ENCODE measurements around the gene TRABD2B. TPM values are rescaled to one million over a fixed set of nuclear protein-coding genes. Genes with fewer than 3 reads are reported as not detected.

The TRABD2B gene
- total and polyA plus RNA-seq, 2 donors (not counting 3 experiments of a cell fraction or from before 2014, with no cell fraction given): not detected

DNA sequence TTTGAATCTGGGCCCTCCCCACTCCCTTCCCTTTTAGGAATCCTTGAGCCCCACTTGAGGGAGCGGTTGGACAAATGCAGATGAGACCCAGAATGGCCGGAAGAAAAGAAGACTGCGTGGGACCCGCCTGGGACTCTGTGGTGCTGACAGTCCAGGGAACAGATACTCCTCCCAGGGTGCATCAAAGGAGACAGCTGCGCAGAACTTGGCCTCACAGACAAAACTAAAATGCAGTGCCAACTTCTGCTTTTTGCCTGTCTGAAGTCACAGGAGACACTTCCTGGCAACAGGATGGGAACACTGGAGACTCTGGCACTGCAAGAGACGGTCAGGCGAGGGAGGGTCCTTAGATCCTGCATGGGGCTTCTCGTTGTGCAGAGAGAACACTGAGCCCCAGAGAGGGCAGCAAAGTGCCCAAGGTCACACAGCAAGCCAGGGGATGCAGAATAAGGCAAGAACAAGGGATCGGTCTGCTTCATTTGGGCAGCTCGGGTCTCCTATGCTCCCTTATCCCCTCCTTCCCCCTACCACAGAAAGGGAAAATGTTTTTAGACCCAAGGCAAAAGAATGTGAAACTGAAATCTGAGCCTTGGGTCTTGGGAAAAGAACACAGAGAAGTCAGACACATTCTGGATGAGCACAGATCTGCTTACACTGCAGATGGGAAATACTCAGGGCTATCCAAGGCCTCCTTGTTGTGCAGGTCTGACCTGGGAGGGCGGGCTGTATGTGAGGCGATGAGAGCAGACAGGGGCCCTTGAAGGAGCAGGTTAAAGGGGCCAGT lies 182.4 kb downstream of the TRABD2B start:
- intact Hi-C loops (cut with micrococcal nuclease): no loop called here
- Histone ChIP-seq H3K79me2 (ENCODE audit: control insufficient read depth, insufficient read depth, low read length) (no peaks in the 10 kb centered on the region), H3K9me3 (replicated peaks; ENCODE audit: control insufficient read depth, insufficient read depth, low read length) (no peaks in the 10 kb centered on the region), H3K27me3 (ENCODE audit: control insufficient read depth in 2 of 2, insufficient read depth in 2 of 2, low read length in 2 of 2) (no peaks in the 10 kb centered on the region), H3K4me2 (ENCODE audit: insufficient read depth, low read length) (no peak overlapping the region), H3K4me1 (ENCODE audit: control insufficient read depth, extremely low read depth, insufficient read depth, low read length) (no peaks in the 10 kb centered on the region), H2AFZ (ENCODE audit: low read depth, low read length) (no peak overlapping the region), H3K27ac (ENCODE audit: insufficient read depth, low read depth, low read length) (no peak overlapping the region), H4K20me1 (replicated peaks; ENCODE audit: control insufficient read depth, extremely low read depth, insufficient read depth, low read length) (no peaks in the 10 kb centered on the region), H3K9me1 (replicated peaks; ENCODE audit: control insufficient read depth, extremely low read depth, insufficient read depth, low read length) (no peaks in the 10 kb centered on the region), H3K9ac (replicated peaks; ENCODE audit: extremely low read depth, insufficient read depth, low read length) (no peak overlapping the region), H3K4me3 (replicated peaks in 1 of 3; ENCODE audit: insufficient read depth in 1 of 3, low read depth in 1 of 3, low read length in 3 of 3) (no peak overlapping the region), H3K36me3 (ENCODE audit: control insufficient read depth in 2 of 2, extremely low read depth in 1 of 2, insufficient read depth in 2 of 2, low read length in 2 of 2) (no peaks in the 10 kb centered on the region)
- ChIA-PET POLR2A (no interaction called here), CTCF (no interaction called here)
- FAIRE-seq: no peak
- dilution Hi-C loops (cut with MboI; ENCODE audit: extremely low pct_ligation_motif_present, low sequenced_read_pairs): no loop called here
- no TSS peak for BruUV-seq (replicated peaks)
- DNase-seq (ENCODE audit: low read depth, low spot score): no peak
- TF ChIP-seq, protein P1, sequence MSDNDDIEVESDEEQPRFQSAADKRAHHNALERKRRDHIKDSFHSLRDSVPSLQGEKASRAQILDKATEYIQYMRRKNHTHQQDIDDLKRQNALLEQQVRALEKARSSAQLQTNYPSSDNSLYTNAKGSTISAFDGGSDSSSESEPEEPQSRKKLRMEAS (IDR thresholded peaks at IDR 0.05; ENCODE audit: insufficient read depth, insufficient read length): no peak
- TF ChIP-seq FOS (IDR thresholded peaks at IDR 0.05; ENCODE audit: borderline replicate concordance, insufficient read depth, low read length): no peak
- no peak for TF ChIP-seq JUN (IDR thresholded peaks at IDR 0.05; ENCODE audit: borderline replicate concordance, insufficient read depth, insufficient read length, low read depth)
- TF ChIP-seq, protein P2, sequence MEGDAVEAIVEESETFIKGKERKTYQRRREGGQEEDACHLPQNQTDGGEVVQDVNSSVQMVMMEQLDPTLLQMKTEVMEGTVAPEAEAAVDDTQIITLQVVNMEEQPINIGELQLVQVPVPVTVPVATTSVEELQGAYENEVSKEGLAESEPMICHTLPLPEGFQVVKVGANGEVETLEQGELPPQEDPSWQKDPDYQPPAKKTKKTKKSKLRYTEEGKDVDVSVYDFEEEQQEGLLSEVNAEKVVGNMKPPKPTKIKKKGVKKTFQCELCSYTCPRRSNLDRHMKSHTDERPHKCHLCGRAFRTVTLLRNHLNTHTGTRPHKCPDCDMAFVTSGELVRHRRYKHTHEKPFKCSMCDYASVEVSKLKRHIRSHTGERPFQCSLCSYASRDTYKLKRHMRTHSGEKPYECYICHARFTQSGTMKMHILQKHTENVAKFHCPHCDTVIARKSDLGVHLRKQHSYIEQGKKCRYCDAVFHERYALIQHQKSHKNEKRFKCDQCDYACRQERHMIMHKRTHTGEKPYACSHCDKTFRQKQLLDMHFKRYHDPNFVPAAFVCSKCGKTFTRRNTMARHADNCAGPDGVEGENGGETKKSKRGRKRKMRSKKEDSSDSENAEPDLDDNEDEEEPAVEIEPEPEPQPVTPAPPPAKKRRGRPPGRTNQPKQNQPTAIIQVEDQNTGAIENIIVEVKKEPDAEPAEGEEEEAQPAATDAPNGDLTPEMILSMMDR (IDR thresholded peaks at IDR 0.05; ENCODE audit: extremely low read depth in 1 of 2, insufficient read depth in 1 of 2, low read depth in 1 of 2, low read length in 2 of 2): no peak
- TF ChIP-seq GATA2 (IDR thresholded peaks at IDR 0.05; ENCODE audit: insufficient read depth, insufficient read length, low read depth, low read length): no peak
- no peak for TF ChIP-seq POLR2AphosphoS5 (IDR thresholded peaks at IDR 0.05; ENCODE audit: insufficient read depth, low read depth, low read length)
